ENCODE data around the gene GKN2. TPM values are rescaled to one million over a fixed set of nuclear protein-coding genes. Genes with fewer than 3 reads are reported as not detected.

The GKN2 gene
- total RNA-seq, 1 experiment from 2014 or later = not detected

GRCh38 chr2:68977453-68977852 lies 24.8 kb upstream of the GKN2 start:
- no peaks in the 10 kb centered on the region for H3K9me3 Mint-ChIP-seq
- WGBS (ENCODE audit: extremely low coverage, insufficient read length, low lambda C conversion rate) = no CpG with 5 or more reads among the region's 4 CpGs

More at GRCh38 chr2:68977453-68977852, 24.8 kb upstream of the GKN2 start:
- no peak overlapping the region for H3K56ac ChIP-seq (ENCODE audit: insufficient read length, low read depth, low read length)
- no peaks in the 10 kb centered on the region for H3K79me2 ChIP-seq (ENCODE audit: insufficient read depth, low read length)
- no peak overlapping the region for H2AK5ac ChIP-seq (ENCODE audit: insufficient read length, low read length)
- H3K4me1 Mint-ChIP-seq = peaks cover 8 to 10% of the 10 kb centered on the region in 2 experiments
- H2BK15ac ChIP-seq (ENCODE audit: low read depth, low read length) = no peak overlapping the region
- no peak overlapping the region for H3K27ac Mint-ChIP-seq
- H3K18ac ChIP-seq (ENCODE audit: insufficient read length, low read depth, low read length) = no peak overlapping the region
- TF ChIP-seq CTCF (conservative IDR thresholded peaks at IDR 0.05) = no peak
- no peak overlapping the region for H2BK120ac ChIP-seq (ENCODE audit: low read depth, low read length, poor library complexity, severe bottlenecking)
- H3T11ph ChIP-seq (ENCODE audit: low read length) = no peak overlapping the region
- H3K4ac ChIP-seq (ENCODE audit: low read depth, low read length) = no peak overlapping the region
- no peaks in the 10 kb centered on the region for H3K4me1 ChIP-seq (ENCODE audit: insufficient read depth, low read length)
- no peaks in the 10 kb centered on the region for H3K9me3 ChIP-seq (ENCODE audit: control insufficient read depth, low read depth, low read length)
- H3K27me3 ChIP-seq (ENCODE audit: insufficient read depth, low read length) = no peaks in the 10 kb centered on the region
- no peaks in the 10 kb centered on the region for H3K23me2 ChIP-seq (ENCODE audit: insufficient read length, low read depth, low read length, poor library complexity, severe bottlenecking)
- H3K4me2 ChIP-seq (ENCODE audit: insufficient read depth, insufficient read length, low read length) = no peak overlapping the region
- H3K36me3 Mint-ChIP-seq (ENCODE audit: insufficient read depth in 1 of 3, low read depth in 3 of 3) = no peaks in the 10 kb centered on the region
- H2BK5ac ChIP-seq (ENCODE audit: insufficient read length, low read length) = no peak overlapping the region
- H2BK20ac ChIP-seq (ENCODE audit: low read depth, low read length, poor library complexity, severe bottlenecking) = no peak overlapping the region
- no peak overlapping the region for H4K5ac ChIP-seq (ENCODE audit: insufficient read length, low read depth, low read length)
- H2BK12ac ChIP-seq (ENCODE audit: insufficient read length, low read depth, low read length) = no peak overlapping the region
- H3K9ac ChIP-seq (ENCODE audit: extremely low read depth, insufficient read length, low read length) = no peak overlapping the region
- H4K91ac ChIP-seq (ENCODE audit: insufficient read length, low read depth, low read length) = no peak overlapping the region
- H4K20me1 ChIP-seq (ENCODE audit: control insufficient read depth, insufficient read depth, insufficient read length) = no peaks in the 10 kb centered on the region
- H3K14ac ChIP-seq (ENCODE audit: insufficient read depth, low read length) = no peak overlapping the region
- H3K79me1 ChIP-seq (ENCODE audit: insufficient read depth, low read depth, low read length, poor library complexity, severe bottlenecking) = no peaks in the 10 kb centered on the region
- H3K27me3 Mint-ChIP-seq (ENCODE audit: low read depth) = peaks cover 12% of the 10 kb centered on the region
- no peak for DNase-seq
- no peak overlapping the region for H3K4me3 Mint-ChIP-seq
- no peak overlapping the region for H4K8ac ChIP-seq (replicated peaks; ENCODE audit: insufficient read length, low read depth, low read length)
- no peak overlapping the region for H3K27ac ChIP-seq (ENCODE audit: insufficient read length, low read depth, low read length)
- H2AFZ ChIP-seq (ENCODE audit: low read length) = no peak overlapping the region
- H3K23ac ChIP-seq (ENCODE audit: insufficient read length, low read depth, low read length) = no peak overlapping the region

All from H9 (cell line).